MCF 10A (cell line): ENCODE results near the gene OR2A5. TPM values are rescaled to one million over a fixed set of nuclear protein-coding genes. Genes with fewer than 3 reads are reported as not detected.

Experiments used
- BruUV-seq: library from RNA; stranded (reverse); fragments of 400-500 nt; replicated peaks from 2 replicates; lab custom pipeline; 2021; lab: Mats Ljungman, UMichigan
- CTCF ChIA-PET: fragments of 300-600 bp; sonication (Branson Sonifier 250); formaldehyde crosslinking; extraction: SDS; loops from one replicate; lab custom pipeline; 2021; ENCODE audit warnings: antibody characterized with exemption, inconsistent platforms; lab: Yijun Ruan, JAX
- POLR2A ChIA-PET: fragments of 300-600, 350-650 bp; sonication (Branson Sonifier 250); formaldehyde crosslinking; extraction: SDS; loops from one replicate; lab custom pipeline; 2020; ENCODE audit warnings: antibody characterized with exemption, inconsistent platforms; lab: Yijun Ruan, JAX
- DNase-seq: peaks from one replicate; pipeline ENCODE4 v3.0.0-alpha.2; 2018; ENCODE audit not compliant: unreplicated experiment
- H3K27ac Mint-ChIP-seq: one replicate; pipeline ENCODE4 v1.8.0; 2022; ENCODE audit warnings: mild to moderate bottlenecking, low read depth, mixed read lengths; ENCODE audit not compliant: unreplicated experiment
- H3K27me3 Mint-ChIP-seq: one replicate; pipeline ENCODE4 v1.8.0; 2022; ENCODE audit warnings: mixed read lengths; ENCODE audit not compliant: insufficient read depth, unreplicated experiment
- H3K36me3 Mint-ChIP-seq: one replicate; pipeline ENCODE4 v1.8.0; 2022; ENCODE audit warnings: mild to moderate bottlenecking, moderate library complexity, mixed read lengths; ENCODE audit not compliant: insufficient read depth, unreplicated experiment
- H3K4me1 Mint-ChIP-seq: one replicate; pipeline ENCODE4 v1.8.0; 2022; ENCODE audit warnings: mixed read lengths; ENCODE audit not compliant: insufficient read depth, unreplicated experiment
- H3K4me3 Mint-ChIP-seq: one replicate; pipeline ENCODE4 v1.8.0; 2022; ENCODE audit warnings: mild to moderate bottlenecking, moderate library complexity, mixed read lengths; ENCODE audit not compliant: unreplicated experiment
- H3K9me3 Mint-ChIP-seq: one replicate; pipeline ENCODE4 v1.8.0; 2022; ENCODE audit warnings: mixed read lengths; ENCODE audit not compliant: unreplicated experiment
- intact Hi-C: fragments of 100-400 bp; cut with micrococcal nuclease; formaldehyde crosslinking; loops from 2 replicates; pipeline ENCODE4 v1.14.1; 2022
- total RNA-seq: library from RNA; stranded (reverse); gene quantifications from 2 replicates; pipeline ENCODE4 v1.2.3, GENCODE V29; 2022
- TF ChIP-seq, protein P1 (sequence below): fragments of 200-600 bp; IDR thresholded peaks from one replicate; pipeline ENCODE4 v1.8.0; 2022; ENCODE audit warnings: antibody characterized with exemption, mild to moderate bottlenecking; ENCODE audit not compliant: unreplicated experiment

OR2A5 gene
- total RNA-seq, 1 experiment from 2014 or later = not detected

DNA sequence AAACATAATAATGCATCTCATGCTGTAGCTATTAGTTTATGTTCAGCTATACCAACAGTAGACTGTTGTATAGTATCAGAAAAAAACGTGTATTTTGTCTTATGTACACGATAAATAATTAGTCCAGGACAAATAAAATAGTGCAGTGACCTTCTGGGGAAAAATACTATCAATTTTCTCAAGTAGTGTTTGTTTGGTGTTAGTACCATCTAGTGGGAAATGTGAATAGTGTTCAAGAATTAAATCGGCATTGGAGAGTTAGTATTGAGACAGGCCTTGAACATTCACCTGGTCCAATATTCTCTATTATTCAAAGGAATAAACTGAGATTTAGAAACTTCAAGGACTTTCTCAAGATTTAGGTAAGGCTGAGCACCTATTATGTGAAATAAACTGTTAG, 21.7 kb upstream of the OR2A5 start:
- ChIA-PET CTCF (interaction anchor here (0.9 to 1.6 kb wide), 6 partner anchors 10 to 293 kb away, joined by 3 to 7 read pairs (median 4); partner anchors contain the start of gene TCAF1), POLR2A (interaction anchor here (1.1 to 1.6 kb wide), 2 partner anchors 101 to 125 kb away, joined by 3 to 4 read pairs; partner anchors contain the start of gene TCAF1)
- peaks cover 20% of the 10 kb centered on the region for H3K27me3 Mint-ChIP-seq
- H3K27ac Mint-ChIP-seq = no peak overlapping the region
- no peaks in the 10 kb centered on the region for H3K4me1 Mint-ChIP-seq
- intact Hi-C loops = loop anchor here (2.0 to 10.0 kb wide), 3 partner anchors 52 to 126 kb away; no protein-coding TSS in a partner anchor
- peak; percentile 39 for DNase-seq
- no peak overlapping the region for H3K4me3 Mint-ChIP-seq
- TF ChIP-seq, protein P1, sequence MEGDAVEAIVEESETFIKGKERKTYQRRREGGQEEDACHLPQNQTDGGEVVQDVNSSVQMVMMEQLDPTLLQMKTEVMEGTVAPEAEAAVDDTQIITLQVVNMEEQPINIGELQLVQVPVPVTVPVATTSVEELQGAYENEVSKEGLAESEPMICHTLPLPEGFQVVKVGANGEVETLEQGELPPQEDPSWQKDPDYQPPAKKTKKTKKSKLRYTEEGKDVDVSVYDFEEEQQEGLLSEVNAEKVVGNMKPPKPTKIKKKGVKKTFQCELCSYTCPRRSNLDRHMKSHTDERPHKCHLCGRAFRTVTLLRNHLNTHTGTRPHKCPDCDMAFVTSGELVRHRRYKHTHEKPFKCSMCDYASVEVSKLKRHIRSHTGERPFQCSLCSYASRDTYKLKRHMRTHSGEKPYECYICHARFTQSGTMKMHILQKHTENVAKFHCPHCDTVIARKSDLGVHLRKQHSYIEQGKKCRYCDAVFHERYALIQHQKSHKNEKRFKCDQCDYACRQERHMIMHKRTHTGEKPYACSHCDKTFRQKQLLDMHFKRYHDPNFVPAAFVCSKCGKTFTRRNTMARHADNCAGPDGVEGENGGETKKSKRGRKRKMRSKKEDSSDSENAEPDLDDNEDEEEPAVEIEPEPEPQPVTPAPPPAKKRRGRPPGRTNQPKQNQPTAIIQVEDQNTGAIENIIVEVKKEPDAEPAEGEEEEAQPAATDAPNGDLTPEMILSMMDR = peak; percentile 54
- H3K9me3 Mint-ChIP-seq = no peaks in the 10 kb centered on the region
- H3K36me3 Mint-ChIP-seq = no peaks in the 10 kb centered on the region
- BruUV-seq = no TSS peak

DNA sequence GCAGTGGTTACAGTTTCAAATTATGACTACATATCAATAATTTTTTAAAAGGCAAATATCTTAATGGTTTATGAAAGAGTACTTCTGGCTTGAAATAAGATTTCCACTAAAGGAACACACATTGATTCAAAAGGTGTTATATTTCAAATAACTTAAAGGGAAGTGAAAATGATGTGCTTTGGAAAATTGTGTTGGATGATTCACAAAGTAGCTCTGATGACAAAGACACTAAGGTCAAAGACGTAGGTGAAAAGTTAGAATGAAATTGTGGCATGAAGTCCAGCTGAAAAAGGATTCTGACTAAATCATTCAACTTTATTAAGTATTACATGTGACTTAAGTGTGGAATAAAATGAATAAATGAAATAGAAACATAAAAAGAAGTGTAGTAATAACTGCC, 20.8 kb upstream of the OR2A5 start:
- no TSS peak for BruUV-seq
- Mint-ChIP-seq H3K9me3 (no peaks in the 10 kb centered on the region), H3K4me3 (no peak overlapping the region), H3K27me3 (peaks cover 28% of the 10 kb centered on the region), H3K4me1 (no peaks in the 10 kb centered on the region), H3K27ac (no peak overlapping the region), H3K36me3 (no peaks in the 10 kb centered on the region)
- intact Hi-C loops = loop anchor here (2.0 to 10.0 kb wide), 3 partner anchors 53 to 127 kb away; no protein-coding TSS in a partner anchor
- peak; percentile 4 for DNase-seq
- TF ChIP-seq, protein P1 = no peak
- ChIA-PET CTCF (interaction anchor here (1.0 to 1.5 kb wide), 4 partner anchors 9 to 291 kb away, joined by 3 to 8 read pairs (median 4); partner anchors contain the start of gene TCAF1), POLR2A (interaction anchor here (0.7 to 1.6 kb wide), 2 partner anchors 14 to 126 kb away, joined by 3 to 4 read pairs; partner anchors contain the start of gene TCAF1)

DNA sequence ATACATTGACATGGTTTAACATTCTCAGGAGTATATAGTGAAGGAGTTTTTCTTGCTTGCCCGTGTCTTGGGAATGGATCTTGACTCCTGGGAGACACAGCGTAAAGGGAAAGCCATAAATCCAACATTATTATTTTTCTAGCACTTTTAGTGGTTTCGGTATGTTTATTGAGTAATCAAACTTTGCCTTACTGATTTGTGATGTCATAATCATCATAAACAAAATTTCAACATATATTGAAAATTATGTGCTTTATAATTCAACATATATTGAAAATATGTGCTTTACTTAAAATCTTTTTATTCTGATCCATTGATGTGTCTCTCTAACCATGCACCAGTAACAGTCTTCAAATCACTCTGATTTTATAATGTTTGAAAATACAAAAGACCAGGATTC, 20.2 kb upstream of the OR2A5 start:
- Mint-ChIP-seq H3K36me3 (no peaks in the 10 kb centered on the region), H3K4me3 (no peak overlapping the region), H3K27ac (no peak overlapping the region), H3K9me3 (no peaks in the 10 kb centered on the region), H3K27me3 (peaks cover 34% of the 10 kb centered on the region), H3K4me1 (no peaks in the 10 kb centered on the region)
- TF ChIP-seq, protein P1 = no peak
- ChIA-PET CTCF (interaction anchor here (0.6 to 1.5 kb wide), 4 partner anchors 100 to 292 kb away, joined by 3 to 8 read pairs (median 4); partner anchors contain the start of gene TCAF1), POLR2A (interaction anchor here (0.6 to 1.6 kb wide), 3 partner anchors 15 to 378 kb away, joined by 3 to 4 read pairs (median 3); partner anchors contain the start of gene TCAF1)
- no TSS peak for BruUV-seq
- intact Hi-C loops = loop anchor here (5.0 to 10.0 kb wide), 2 partner anchors 54 to 99 kb away; no protein-coding TSS in a partner anchor
- no peak for DNase-seq

DNA sequence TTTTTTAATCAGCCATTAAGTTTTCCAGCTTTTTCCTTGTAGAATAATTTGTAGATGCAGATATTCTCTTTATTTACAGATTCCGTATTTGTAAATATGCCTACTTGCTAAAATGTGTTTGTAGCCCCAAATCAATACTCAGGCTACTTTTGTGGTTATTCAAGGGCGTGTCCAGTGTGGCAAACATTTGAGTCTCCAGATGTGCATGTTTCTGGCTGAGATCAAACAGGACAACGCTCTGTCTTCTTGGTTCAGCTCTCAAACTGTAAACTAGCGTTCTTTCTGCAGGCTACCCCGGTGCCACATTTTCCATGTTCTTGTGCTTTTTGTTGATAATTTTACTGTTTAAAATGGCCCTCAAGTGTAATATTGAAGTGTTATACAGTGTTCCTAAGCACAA, 16.2 kb upstream of the OR2A5 start:
- ChIA-PET POLR2A (no interaction called here), CTCF (interaction anchor here (0.6 to 1.5 kb wide), 4 partner anchors 10 to 64 kb away, joined by 3 to 5 read pairs (median 3); no protein-coding TSS in a partner anchor)
- TF ChIP-seq, protein P1 = no peak
- intact Hi-C loops = no loop called here
- H3K4me1 Mint-ChIP-seq = no peaks in the 10 kb centered on the region
- BruUV-seq = no TSS peak
- H3K27ac Mint-ChIP-seq = no peak overlapping the region
- H3K36me3 Mint-ChIP-seq = no peaks in the 10 kb centered on the region
- H3K4me3 Mint-ChIP-seq = no peak overlapping the region
- no peak for DNase-seq
- H3K9me3 Mint-ChIP-seq = no peaks in the 10 kb centered on the region
- peaks cover 43% of the 10 kb centered on the region for H3K27me3 Mint-ChIP-seq
